ENCODE data around the gene GADD45GIP1. TPM values are rescaled to one million over a fixed set of nuclear protein-coding genes. Genes with fewer than 3 reads are reported as not detected.
A peak's percentile ranks its signal among the peaks of the same experiment; 100 is the strongest.

Gene GADD45GIP1
- total and polyA plus RNA-seq, 10 of the 15 experiments (the other 5 are each of a cell fraction or from before 2014, with no cell fraction given), result 5.1 to 136 (median 30.1) TPM

DNA sequence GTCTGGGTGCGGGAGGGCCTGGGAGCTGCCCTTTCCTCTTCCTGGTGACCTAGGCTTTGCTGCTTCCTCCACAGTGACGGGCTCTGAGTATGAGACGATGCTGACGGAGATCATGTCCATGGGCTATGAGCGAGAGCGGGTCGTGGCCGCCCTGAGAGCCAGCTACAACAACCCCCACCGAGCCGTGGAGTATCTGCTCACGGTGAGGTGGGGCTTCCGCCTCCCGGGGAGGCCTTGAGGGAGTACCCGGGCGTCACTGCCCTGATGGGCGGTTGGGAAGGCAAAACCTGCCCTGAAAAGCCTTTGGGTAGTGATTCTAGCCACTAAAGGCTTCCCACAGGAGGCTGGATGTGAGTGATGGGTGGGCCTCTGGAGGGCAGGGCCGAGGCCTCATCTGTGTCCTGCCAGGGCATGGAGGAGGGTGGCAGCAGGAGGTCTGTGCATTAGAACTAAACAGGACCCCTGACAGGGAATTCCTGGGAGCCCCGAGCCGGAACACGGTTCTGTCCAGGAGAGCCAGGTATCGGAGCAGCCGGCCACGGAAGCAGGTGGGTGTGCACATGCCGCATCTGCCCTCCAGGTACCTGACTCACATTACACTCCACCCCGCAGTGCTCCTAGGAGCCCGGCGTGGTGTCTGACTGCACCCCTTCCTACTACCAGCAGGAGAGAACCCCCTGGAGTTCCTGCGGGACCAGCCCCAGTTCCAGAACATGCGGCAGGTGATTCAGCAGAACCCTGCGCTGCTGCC, 8.2 kb downstream of the GADD45GIP1 start (continued):
- no peak for TF ChIP-seq SP1 (IDR thresholded peaks at IDR 0.05; ENCODE audit: low read depth, low read length)
- no peak for TF ChIP-seq ATF7 (IDR thresholded peaks at IDR 0.05; ENCODE audit: low read depth)
- TF ChIP-seq, protein P1, sequence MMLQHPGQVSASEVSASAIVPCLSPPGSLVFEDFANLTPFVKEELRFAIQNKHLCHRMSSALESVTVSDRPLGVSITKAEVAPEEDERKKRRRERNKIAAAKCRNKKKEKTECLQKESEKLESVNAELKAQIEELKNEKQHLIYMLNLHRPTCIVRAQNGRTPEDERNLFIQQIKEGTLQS (IDR thresholded peaks at IDR 0.05; ENCODE audit: borderline replicate concordance, extremely low read depth, low read depth, low read length), result no peak

GRCh38 chr19:12947702-12948611, 9.1 kb downstream of the GADD45GIP1 start:
- ChIA-PET POLR2A (no interaction called here), SMC1A (ENCODE audit: uncharacterized antibody, unreplicated experiment) (no interaction called here)

More at GRCh38 chr19:12947702-12948611, 9.1 kb downstream of the GADD45GIP1 start:
- ChIA-PET CTCF (interaction anchor here (0.5 to 1.0 kb wide), 2 partner anchors 18 to 63 kb away, joined by 3 to 5 read pairs; no protein-coding TSS in a partner anchor), RAD21 (ENCODE audit: unreplicated experiment) (no interaction called here)
- in situ Hi-C loops (cut with MboI), result no loop called here
- Histone ChIP-seq H3K9ac (ENCODE audit: control insufficient read depth, insufficient read depth, low read length) (no peak overlapping the region), H4K20me1 (ENCODE audit: control insufficient read depth, insufficient read depth) (no peaks in the 10 kb centered on the region), H3K4me2 (ENCODE audit: control insufficient read depth, insufficient read depth) (peak overlapping the region; percentile 93), H3K36me3 (ENCODE audit: control insufficient read depth in 2 of 2, insufficient read depth in 2 of 2, low read length in 1 of 2) (peaks cover 26 to 34% of the 10 kb centered on the region in 2 experiments), H2AFZ (ENCODE audit: control insufficient read depth, low read depth, low read length) (no peak overlapping the region), H3K27ac (ENCODE audit: control insufficient read depth, insufficient read depth) (no peak overlapping the region), H3K4me3 (no peak overlapping the region), H3K27me3 (replicated peaks in 1 of 2; ENCODE audit: control insufficient read depth in 2 of 2, insufficient read depth in 2 of 2, low read length in 1 of 2) (no peaks in the 10 kb centered on the region), H3K79me2 (ENCODE audit: control insufficient read depth, insufficient read depth, low read length) (peaks cover 31% of the 10 kb centered on the region), H3K9me3 (replicated peaks; ENCODE audit: control insufficient read depth, insufficient read depth, low read length) (no peaks in the 10 kb centered on the region), H3K4me1 (ENCODE audit: control insufficient read depth, insufficient read depth, low read length) (peaks cover 20% of the 10 kb centered on the region)
- ATAC-seq (no peak), DNase-seq (ENCODE audit: low read depth, low spot score) (no peak), FAIRE-seq (no peak)
- no TSS peak for BruUV-seq (replicated peaks)
- TF ChIP-seq NFIC (IDR thresholded peaks at IDR 0.05; ENCODE audit: low read depth, low read length), result no peak
- TF ChIP-seq, protein P1 (IDR thresholded peaks at IDR 0.05; ENCODE audit: borderline replicate concordance, extremely low read depth, low read depth, low read length), result no peak
- no peak for TF ChIP-seq SPI1 (IDR thresholded peaks at IDR 0.05; ENCODE audit: borderline replicate concordance, insufficient read depth, low read depth, low read length)
- TF ChIP-seq CBFB (IDR thresholded peaks at IDR 0.05; ENCODE audit: low read depth), result no peak
- no peak for TF ChIP-seq HDAC6 (IDR thresholded peaks at IDR 0.05; ENCODE audit: unreplicated experiment)
- TF ChIP-seq CHD1 (IDR thresholded peaks at IDR 0.05; ENCODE audit: low read depth, low read length), result no peak
- no peak for TF ChIP-seq IRF4 (IDR thresholded peaks at IDR 0.05; ENCODE audit: low read depth, low read length)
- TF ChIP-seq IKZF1 (conservative IDR thresholded peaks at IDR 0.05), result no peak
- TF ChIP-seq MLLT1 (IDR thresholded peaks at IDR 0.05), result no peak
- TF ChIP-seq SIN3A (IDR thresholded peaks at IDR 0.05; ENCODE audit: low read depth, low read length), result no peak
- TF ChIP-seq PRDM15 (CRISPR knock-in tag; IDR thresholded peaks at IDR 0.05), result no peak
- no peak for TF ChIP-seq ESRRA (IDR thresholded peaks at IDR 0.05; ENCODE audit: low read length)
- intact Hi-C loops (cut with micrococcal nuclease; ENCODE audit: unreplicated experiment), result no loop called here
- 94% methylated on average over 18 of the region's 28 CpGs for WGBS (ENCODE audit: insufficient coverage, insufficient replicate concordance, low lambda C conversion rate, missing lambda C conversion rate)
